ENCODE results near the gene CR1L. TPM values are rescaled to one million over a fixed set of nuclear protein-coding genes. Genes with fewer than 3 reads are reported as not detected.
A peak's percentile ranks its signal among the peaks of the same experiment; 100 is the strongest.
"Not testable (repeated sequence)": the region's sequence is repeated elsewhere in the genome, so short reads cannot be mapped to it uniquely, and the experiment has no call there.

The CR1L gene
- total and polyA plus RNA-seq, 9 of the 15 experiments (the other 6 are each of a cell fraction or from before 2014, with no cell fraction given): 10.1 to 74.8 (median 34.3) TPM

DNA sequence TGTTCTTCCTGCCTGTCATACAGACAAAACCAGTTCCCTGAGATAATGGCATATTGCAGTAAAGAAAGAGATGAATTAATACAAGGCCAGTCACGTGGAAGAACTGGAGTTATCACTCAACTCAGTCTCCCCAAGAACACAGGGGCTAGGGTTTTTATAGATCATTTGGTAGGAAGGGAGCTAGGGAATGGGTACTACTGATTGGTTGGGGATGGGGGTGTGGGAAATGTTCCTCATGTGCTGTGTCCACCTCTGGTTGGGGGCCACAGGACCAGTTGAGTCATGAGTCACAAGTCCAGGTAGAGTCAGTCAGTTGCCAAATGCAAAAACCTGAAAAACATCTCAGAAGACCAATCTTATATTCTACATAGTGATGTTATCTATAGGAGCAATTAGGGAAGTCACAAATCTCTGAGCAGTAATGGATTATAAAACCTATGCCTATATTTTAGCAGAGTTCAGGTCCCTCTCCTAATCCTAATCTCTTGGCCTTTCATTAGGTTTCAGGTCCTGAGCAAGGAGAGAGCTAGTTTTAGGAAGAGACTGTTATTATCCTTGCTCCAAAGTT lies 19.3 kb upstream of the CR1L start:
- POLR2A ChIA-PET: interaction anchor here (0.7 to 1.9 kb wide), 4 partner anchors 9 to 106 kb away, joined by 3 to 7 read pairs (median 4); no protein-coding TSS in a partner anchor

More for the DNA sequence above, 19.3 kb upstream of the CR1L start:
- H3K27me3 ChIP-seq (ENCODE audit: control insufficient read depth in 2 of 2, insufficient read depth in 2 of 2, low read length in 2 of 2); ATAC-seq; FAIRE-seq; BruUV-seq (replicated peaks); H3K9me1 ChIP-seq (ENCODE audit: control insufficient read depth, insufficient read depth, low read length); in situ Hi-C loops (cut with MboI); DNase-seq (ENCODE audit: extremely low read depth in 1 of 4, low spot score in 3 of 4); CTCF ChIA-PET (ENCODE audit: low intra/inter-chr PET ratio); H4K20me1 ChIP-seq (replicated peaks; ENCODE audit: control insufficient read depth, insufficient read depth, low read length); H3K4me3 ChIP-seq; H3K79me2 ChIP-seq (ENCODE audit: control insufficient read depth, insufficient read depth, low read length): not testable (repeated sequence)
- peak; percentile 80 for TF ChIP-seq ZNF280A (IDR thresholded peaks at IDR 0.05; ENCODE audit: low read depth, partially characterized antibody)
- peak; percentile 31; the same call in 1 of the 2 replicates for TF ChIP-seq TRIM28 (IDR thresholded peaks at IDR 0.05)
- peak; percentile 60 to 75; a peak in 2 of 4 replicates for TF ChIP-seq TRIM24 (IDR thresholded peaks at IDR 0.05)
- TF ChIP-seq CBX3 (IDR thresholded peaks at IDR 0.05; ENCODE audit: borderline replicate concordance in 1 of 2, low read length in 2 of 2): peak in 1 of 2 experiments; percentile 83; a peak in 2 of 3 replicates
- peak; percentile 60; the same call in 1 of the 2 replicates for TF ChIP-seq GTF2A2 (tag; IDR thresholded peaks at IDR 0.05)
- H3K4me1 ChIP-seq (replicated peaks in 1 of 2; ENCODE audit: control insufficient read depth in 2 of 2, insufficient read depth in 2 of 2, low read length in 2 of 2): peaks cover 7 to 46% of the 10 kb centered on the region in 2 experiments
- H3K36me3 ChIP-seq (ENCODE audit: control insufficient read depth, insufficient read depth, low read length): peaks cover 10% of the 10 kb centered on the region; the same call in 2 of the 3 replicates
- peak overlapping the region in 1 of 2 experiments; percentile 82; a peak in 2 of 4 replicates for H3K9ac ChIP-seq (ENCODE audit: insufficient read depth in 1 of 2, low read depth in 2 of 2, low read length in 2 of 2)
- intact Hi-C loops (cut with micrococcal nuclease): loop anchor here (2.0 kb wide), 1 partner anchor 25 kb away; no protein-coding TSS in a partner anchor
- peak overlapping the region; percentile 90 for H2AFZ ChIP-seq (ENCODE audit: low read depth, low read length)
- peak overlapping the region; percentile 97 for H3K27ac ChIP-seq (ENCODE audit: extremely low read depth, low read depth, low read length)
- no CpG with 5 or more reads among the region's 1 CpG for WGBS (ENCODE audit: insufficient coverage, low coverage, missing lambda C conversion rate)
- H3K9me3 ChIP-seq (replicated peaks; ENCODE audit: control insufficient read depth, insufficient read depth, low read depth, low read length): peaks cover 14% of the 10 kb centered on the region
- H3K4me2 ChIP-seq (ENCODE audit: insufficient read depth, low read length): peak overlapping the region; percentile 63; the same call in 1 of the 2 replicates

Data from K562 (cell line).